Kidney (tissue), 14 donors: ENCODE results near the gene GTF2IRD1. TPM values are rescaled to one million over a fixed set of nuclear protein-coding genes. Genes with fewer than 3 reads are reported as not detected.

Source experiments
- DNase-seq, 5 donors: peaks; one replicate each; pipeline ENCODE4 v3.0.0-alpha.2; 2013 to 2020
- FAIRE-seq: peaks from 2 replicates; lab custom pipeline; 2012; peaks lifted over from hg19 to GRCh38; lab: Jason Lieb, UNC
- H3K27ac ChIP-seq, 2 donors: one replicate each; pipeline ENCODE4 v1.7.0; 2013; ENCODE audit warnings: low read depth in 2 of 2, low read length in 2 of 2, inconsistent platforms in 1 of 2
- H3K27me3 ChIP-seq: one replicate; pipeline ENCODE4 v1.7.1; 2013; ENCODE audit warnings: low read length, inconsistent platforms; ENCODE audit not compliant: control insufficient read depth, insufficient read depth
- H3K36me3 ChIP-seq, 3 donors: one replicate each; pipeline versions ENCODE4 v1.7.0 to v1.7.1; 2013; ENCODE audit warnings: low read length in 3 of 3, control low read depth in 1 of 3, inconsistent platforms in 1 of 3; ENCODE audit not compliant: insufficient read depth in 3 of 3, control insufficient read depth in 2 of 3
- H3K4me1 ChIP-seq, 3 donors: one replicate each; pipeline versions ENCODE4 v1.7.0 to v1.7.1; 2013; ENCODE audit warnings: low read length in 3 of 3, inconsistent platforms in 1 of 3, low read depth in 1 of 3; ENCODE audit not compliant: control insufficient read depth in 2 of 3, insufficient read depth in 2 of 3
- H3K4me3 ChIP-seq, 3 donors: one replicate each; pipeline versions ENCODE4 v1.7.0 to v1.8.1; 2013; ENCODE audit warnings: low read length in 3 of 3, control low read depth in 1 of 3, inconsistent platforms in 1 of 3
- H3K9ac ChIP-seq, 3 donors: one replicate each; pipeline versions ENCODE4 v1.7.0 to v1.7.1; 2013; ENCODE audit warnings: low read length in 3 of 3, control low read depth in 1 of 3, inconsistent platforms in 1 of 3
- H3K9me3 ChIP-seq, 3 donors: one replicate each; pipeline versions ENCODE4 v1.7.0 to v1.7.1; 2013; ENCODE audit warnings: low read length in 3 of 3, control low read depth in 1 of 3, inconsistent platforms in 1 of 3; ENCODE audit not compliant: control insufficient read depth in 2 of 3, insufficient read depth in 1 of 3
- intact Hi-C: fragments of 100-400 bp; cut with DNase I; formaldehyde crosslinking; loops from one replicate; pipeline ENCODE4 v1.11.1; 2022
- polyA plus RNA-seq: library from polyadenylated mRNA; stranded (reverse); fragments of 350-450 nt; fragmentation: Illumina TruSeq; extraction: RNeasy Lipid Tissue Mini Kit (QIAGEN cat#74804); gene quantifications from one replicate; pipeline ENCODE4 v1.2.3, GENCODE V29; 2014; ENCODE audit warnings: low read depth, low replicate concordance; ENCODE audit not compliant: insufficient read depth
- total RNA-seq: library from RNA; stranded (reverse); fragmentation: NEBNext Ultra II Directional; extraction: Animal tissue kit (Norgen Biotek cat#: 25700); gene quantifications from one replicate; pipeline ENCODE4 v1.2.1, GENCODE V29; 2021
- TF ChIP-seq, protein P1 (sequence below): IDR thresholded peaks from 3 replicates; pipeline ENCODE4 v1.5.1; 2012; ENCODE audit warnings: mild to moderate bottlenecking, moderate library complexity, borderline replicate concordance; ENCODE audit not compliant: insufficient read depth; ENCODE audit errors: extremely low read depth
- donor health status: control.
- donor health status: control.
- donor health status: control.
- donor health status: control.
- donor health status: control.
- donor health status: DM: yes; HTN: yes; CAD: no.
- donor health status: Normal renal cell carcinoma (clear cell type).

Gene GTF2IRD1
- total and polyA plus RNA-seq, 2 donors from 2014 or later = 28.2 to 35.8 TPM

- FAIRE-seq (no peak), DNase-seq (no peak)
- H3K4me3 ChIP-seq = no peak overlapping the region
- H3K27ac ChIP-seq = no peak overlapping the region
- intact Hi-C loops = no loop called here
- H3K4me1 ChIP-seq = no peaks in the 10 kb centered on the region
- H3K9me3 ChIP-seq = no peaks in the 10 kb centered on the region
- TF ChIP-seq, protein P1, sequence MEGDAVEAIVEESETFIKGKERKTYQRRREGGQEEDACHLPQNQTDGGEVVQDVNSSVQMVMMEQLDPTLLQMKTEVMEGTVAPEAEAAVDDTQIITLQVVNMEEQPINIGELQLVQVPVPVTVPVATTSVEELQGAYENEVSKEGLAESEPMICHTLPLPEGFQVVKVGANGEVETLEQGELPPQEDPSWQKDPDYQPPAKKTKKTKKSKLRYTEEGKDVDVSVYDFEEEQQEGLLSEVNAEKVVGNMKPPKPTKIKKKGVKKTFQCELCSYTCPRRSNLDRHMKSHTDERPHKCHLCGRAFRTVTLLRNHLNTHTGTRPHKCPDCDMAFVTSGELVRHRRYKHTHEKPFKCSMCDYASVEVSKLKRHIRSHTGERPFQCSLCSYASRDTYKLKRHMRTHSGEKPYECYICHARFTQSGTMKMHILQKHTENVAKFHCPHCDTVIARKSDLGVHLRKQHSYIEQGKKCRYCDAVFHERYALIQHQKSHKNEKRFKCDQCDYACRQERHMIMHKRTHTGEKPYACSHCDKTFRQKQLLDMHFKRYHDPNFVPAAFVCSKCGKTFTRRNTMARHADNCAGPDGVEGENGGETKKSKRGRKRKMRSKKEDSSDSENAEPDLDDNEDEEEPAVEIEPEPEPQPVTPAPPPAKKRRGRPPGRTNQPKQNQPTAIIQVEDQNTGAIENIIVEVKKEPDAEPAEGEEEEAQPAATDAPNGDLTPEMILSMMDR = no peak
- peaks cover 2 to 20% (median 7%) of the 10 kb centered on the region in 3 donors for H3K36me3 ChIP-seq
- no peak overlapping the region for H3K9ac ChIP-seq
- H3K27me3 ChIP-seq = no peaks in the 10 kb centered on the region
Observed at GRCh38 chr7:74598558-74598957, 144.9 kb downstream of the GTF2IRD1 start.

- Histone ChIP-seq H3K4me1 (no peaks in the 10 kb centered on the region), H3K36me3 (peaks cover 2 to 20% (median 7%) of the 10 kb centered on the region in 3 donors), H3K27ac (no peak overlapping the region), H3K9me3 (no peaks in the 10 kb centered on the region), H3K9ac (no peak overlapping the region), H3K4me3 (no peak overlapping the region), H3K27me3 (no peaks in the 10 kb centered on the region)
- TF ChIP-seq, protein P1 = no peak
- intact Hi-C loops = no loop called here
- DNase-seq (no peak), FAIRE-seq (no peak)
Observed at GRCh38 chr7:74599244-74599643, 145.5 kb downstream of the GTF2IRD1 start.

DNA sequence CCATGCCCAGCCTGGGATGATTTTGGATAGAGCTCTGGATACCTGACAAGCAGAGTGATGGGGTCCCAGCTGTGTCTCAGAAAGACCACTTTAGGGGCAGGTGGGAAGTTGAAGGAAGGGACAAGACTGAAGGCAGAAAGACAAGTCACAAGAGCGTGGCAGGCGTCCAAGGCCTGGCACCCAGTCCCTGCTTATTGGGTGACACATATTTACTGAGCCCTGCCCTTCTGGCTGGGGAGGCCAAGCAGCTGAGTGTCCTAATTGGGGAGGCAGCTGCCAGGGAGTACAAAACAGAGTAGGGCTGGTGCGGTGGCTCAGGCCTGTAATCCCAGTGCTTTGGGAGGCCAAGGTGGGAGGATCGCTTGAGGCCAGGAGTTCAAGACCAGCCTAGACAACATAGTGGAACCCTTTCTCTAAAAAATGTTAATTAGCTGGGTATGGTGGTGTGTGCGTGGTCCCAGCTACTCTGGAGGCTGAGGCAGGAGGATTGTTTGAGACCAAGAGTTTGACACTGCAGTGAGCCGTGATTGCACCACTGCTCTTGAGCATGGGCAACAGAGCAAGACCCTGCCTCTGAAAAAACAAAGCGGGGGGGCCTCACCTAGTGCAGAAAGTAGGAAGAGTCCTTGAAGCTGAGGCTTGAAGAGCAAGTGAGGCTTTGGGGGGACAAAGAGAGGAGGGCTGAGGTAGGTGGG is 150.8 kb downstream of the GTF2IRD1 start:
- Histone ChIP-seq H3K36me3 (peaks cover 0 to 4% (median 2%) of the 10 kb centered on the region in 3 donors), H3K9me3 (no peaks in the 10 kb centered on the region), H3K27ac (no peak overlapping the region), H3K27me3 (no peaks in the 10 kb centered on the region), H3K4me3 (no peak overlapping the region), H3K9ac (no peak overlapping the region), H3K4me1 (peaks cover 0 to 3% (median 0%) of the 10 kb centered on the region in 3 donors)
- TF ChIP-seq, protein P1 = no peak
- DNase-seq = no peak
- FAIRE-seq = no peak
- intact Hi-C loops = no loop called here
